K562 (cell line): Measurements from ENCODE around the gene THAP9. TPM values are rescaled to one million over a fixed set of nuclear protein-coding genes. Genes with fewer than 3 reads are reported as not detected.

Source experiments
- EHMT2 ChIP-seq: fragments of 450-650 bp; IDR thresholded peaks from 2 replicates; pipeline ENCODE4 v1.6.1; 2018; ENCODE audit warnings: antibody characterized with exemption
- ESRRA ChIP-seq: fragments of 450-650 bp; IDR thresholded peaks from 2 replicates; pipeline ENCODE4 v1.6.1; 2014; ENCODE audit warnings: low read depth, mild to moderate bottlenecking, moderate library complexity, borderline replicate concordance
- GATA2 ChIP-seq: sonication (generic); formaldehyde crosslinking; IDR thresholded peaks from 2 replicates; pipeline ENCODE4 v1.4.0; 2020; ENCODE audit warnings: mild to moderate bottlenecking, missing genetic modification reagents
- KDM4B ChIP-seq, 2 experiments: fragments of 450-650 bp in 1 of 2; sonication (generic) in 1 of 2; IDR thresholded peaks; 2 replicates each; pipeline ENCODE4 v1.6.1; 2016 to 2017; ENCODE audit warnings: borderline replicate concordance in 2 of 2, antibody characterized with exemption in 1 of 2, low read depth in 1 of 2, mild to moderate bottlenecking in 1 of 2
- MBD2 ChIP-seq: sonication (generic); IDR thresholded peaks from 2 replicates; pipeline ENCODE4 v1.6.1; 2016; ENCODE audit warnings: low read depth, borderline replicate concordance
- MXI1 ChIP-seq: IDR thresholded peaks from 2 replicates; pipeline ENCODE4 v1.6.1; 2011; ENCODE audit warnings: low read depth, mild to moderate bottlenecking, improper control_type of control experiment, low read length
- MYC ChIP-seq, 2 experiments: fragments of 250-450 bp in 1 of 2; sonication (Bioruptor Pico) in 1 of 2; IDR thresholded peaks; 2 replicates each; pipeline versions ENCODE4 v1.5.1 to v1.6.1; 2012 to 2021; ENCODE audit warnings: low read depth in 2 of 2, borderline replicate concordance in 1 of 2, improper control_type of control experiment in 1 of 2, low read length in 1 of 2, mild to moderate bottlenecking in 1 of 2, moderate library complexity in 1 of 2
- POLR2B ChIP-seq: fragments of 450-650 bp; IDR thresholded peaks from 2 replicates; pipeline ENCODE4 v1.6.1; 2018; ENCODE audit warnings: low read depth; ENCODE audit not compliant: partially characterized antibody
- YY1 ChIP-seq, 3 experiments: IDR thresholded peaks; 2 replicates each; pipeline ENCODE4 v1.6.1; 2011; ENCODE audit warnings: low read length in 2 of 3, mild to moderate bottlenecking in 2 of 3, moderate library complexity in 2 of 3, borderline replicate concordance in 1 of 3, control low read depth in 1 of 3, low read depth in 1 of 3; ENCODE audit not compliant: insufficient read depth in 3 of 3, insufficient replicate concordance in 2 of 3, control insufficient read depth in 1 of 3, insufficient read length in 1 of 3; ENCODE audit errors: extremely low read depth in 1 of 3
- ZNF699 ChIP-seq: fragments of 250-450 bp; sonication (Bioruptor Pico); IDR thresholded peaks from 2 replicates; pipeline ENCODE4 v1.8.0; 2021; ENCODE audit warnings: mild to moderate bottlenecking, moderate library complexity; ENCODE audit not compliant: insufficient replicate concordance
- ZNF707 ChIP-seq: fragments of 250-450 bp; sonication (Bioruptor Pico); conservative IDR thresholded peaks from 2 replicates; pipeline ENCODE4 v1.8.0; 2022; ENCODE audit warnings: inconsistent platforms, mild to moderate bottlenecking, moderate library complexity
- polyA plus RNA-seq, 8 experiments: library from polyadenylated mRNA; depleted of rRNA in 4 of 8; stranded (reverse) in 5 of 8; unstranded in 3 of 8; fragments of >200 nt; fragmentation: Nextera tagmentation in 2 of 8; fragmentation: Illumina TruSeq in 1 of 8; extraction: Ambion mirVana in 2 of 8; extraction: Trizol in 1 of 8; gene quantifications; 2 replicates each; pipeline versions ENCODE4 v1.2.1 to v1.2.3, GENCODE V29; 2011 to 2014; ENCODE audit warnings: inconsistent platforms in 1 of 8, missing spikeins in 1 of 8
- total RNA-seq, 7 experiments: library from RNA; depleted of rRNA in 6 of 7; stranded (reverse); fragments of >200 nt in 6 of 7; fragmentation: Illumina TruSeq in 2 of 7; extraction: Trizol in 2 of 7; gene quantifications; 2 replicates each; pipeline versions ENCODE4 v1.2.1 to v1.2.3, GENCODE V29; 2011 to 2021; ENCODE audit warnings: low replicate concordance in 1 of 7
- TF ChIP-seq, protein P1 (sequence below), 3 experiments: fragments of 200-800 bp in 1 of 3; fragments of 250-450 bp in 1 of 3; fragments of 450-650 bp in 1 of 3; sonication (Bioruptor Pico) in 1 of 3; sonication (Bioruptor generic) in 1 of 3; formaldehyde crosslinking in 1 of 3; IDR thresholded peaks; 2 replicates each; pipeline versions ENCODE4 v1.6.1 to v1.8.0; 2016 to 2022; ENCODE audit warnings: mild to moderate bottlenecking in 2 of 3, missing genetic modification characterization in 2 of 3, missing compliant biosample characterization in 1 of 3, moderate library complexity in 1 of 3
- TF ChIP-seq, protein P2 (sequence below): fragments of 450-650 bp; IDR thresholded peaks from 2 replicates; pipeline ENCODE4 v1.6.1; 2016; ENCODE audit warnings: antibody characterized with exemption
- TF ChIP-seq, protein P3 (sequence below): sonication (generic); formaldehyde crosslinking; IDR thresholded peaks from 2 replicates; pipeline ENCODE4 v1.8.0; 2023; ENCODE audit warnings: mild to moderate bottlenecking, missing genetic modification reagents

THAP9 gene
- total and polyA plus RNA-seq, 9 of the 15 experiments (the other 6 are each of a cell fraction or from before 2014, with no cell fraction given): 3.4 to 7.0 (median 5.4) TPM

DNA sequence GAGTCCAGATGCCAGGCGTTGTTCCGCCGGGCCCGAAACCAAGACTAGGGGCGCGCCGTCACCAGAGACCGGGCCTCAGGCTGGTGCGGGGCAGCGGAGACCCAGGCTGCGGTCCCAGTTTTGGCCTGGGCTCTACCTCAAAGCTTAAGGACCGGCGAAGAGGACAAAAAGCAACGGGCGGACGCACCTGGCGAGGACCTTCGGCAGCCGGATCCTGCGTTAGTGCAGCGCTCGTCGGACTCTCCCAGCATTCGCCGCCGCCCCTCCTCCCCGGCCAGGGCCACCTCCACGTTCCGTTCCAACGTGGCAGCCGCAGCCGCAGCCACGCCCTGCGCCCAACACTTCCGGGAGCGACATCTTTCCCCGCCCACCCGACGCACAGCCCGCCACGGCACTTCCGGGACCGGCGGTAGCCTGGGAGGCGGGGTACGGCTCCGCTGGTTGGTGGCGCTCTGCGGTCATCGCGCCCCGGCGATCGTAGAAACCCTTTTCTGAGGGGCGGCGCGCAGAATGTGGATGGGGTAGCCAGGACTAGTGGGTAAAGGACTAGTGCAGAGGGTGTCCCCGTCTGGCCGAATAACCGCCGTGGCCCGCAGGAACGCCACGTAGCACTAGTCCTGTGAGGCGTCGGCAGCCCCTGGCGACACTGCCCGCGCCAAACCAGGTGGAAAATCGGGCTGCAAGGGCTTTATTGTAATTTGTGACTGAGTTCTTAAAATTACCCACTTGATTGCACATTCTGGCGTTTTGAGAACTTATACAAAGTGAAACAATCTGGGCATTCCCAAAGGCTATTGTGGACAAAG lies 9.4 kb upstream of the THAP9 start, which contains the start of gene SEC31A (continued):
- peak; percentile 97 for TF ChIP-seq MYC (IDR thresholded peaks at IDR 0.05; ENCODE audit: low read depth, low read length)
- no peak for TF ChIP-seq MYC (CRISPR knock-in tag; IDR thresholded peaks at IDR 0.05; ENCODE audit: borderline replicate concordance, low read depth)
- TF ChIP-seq, protein P1, sequence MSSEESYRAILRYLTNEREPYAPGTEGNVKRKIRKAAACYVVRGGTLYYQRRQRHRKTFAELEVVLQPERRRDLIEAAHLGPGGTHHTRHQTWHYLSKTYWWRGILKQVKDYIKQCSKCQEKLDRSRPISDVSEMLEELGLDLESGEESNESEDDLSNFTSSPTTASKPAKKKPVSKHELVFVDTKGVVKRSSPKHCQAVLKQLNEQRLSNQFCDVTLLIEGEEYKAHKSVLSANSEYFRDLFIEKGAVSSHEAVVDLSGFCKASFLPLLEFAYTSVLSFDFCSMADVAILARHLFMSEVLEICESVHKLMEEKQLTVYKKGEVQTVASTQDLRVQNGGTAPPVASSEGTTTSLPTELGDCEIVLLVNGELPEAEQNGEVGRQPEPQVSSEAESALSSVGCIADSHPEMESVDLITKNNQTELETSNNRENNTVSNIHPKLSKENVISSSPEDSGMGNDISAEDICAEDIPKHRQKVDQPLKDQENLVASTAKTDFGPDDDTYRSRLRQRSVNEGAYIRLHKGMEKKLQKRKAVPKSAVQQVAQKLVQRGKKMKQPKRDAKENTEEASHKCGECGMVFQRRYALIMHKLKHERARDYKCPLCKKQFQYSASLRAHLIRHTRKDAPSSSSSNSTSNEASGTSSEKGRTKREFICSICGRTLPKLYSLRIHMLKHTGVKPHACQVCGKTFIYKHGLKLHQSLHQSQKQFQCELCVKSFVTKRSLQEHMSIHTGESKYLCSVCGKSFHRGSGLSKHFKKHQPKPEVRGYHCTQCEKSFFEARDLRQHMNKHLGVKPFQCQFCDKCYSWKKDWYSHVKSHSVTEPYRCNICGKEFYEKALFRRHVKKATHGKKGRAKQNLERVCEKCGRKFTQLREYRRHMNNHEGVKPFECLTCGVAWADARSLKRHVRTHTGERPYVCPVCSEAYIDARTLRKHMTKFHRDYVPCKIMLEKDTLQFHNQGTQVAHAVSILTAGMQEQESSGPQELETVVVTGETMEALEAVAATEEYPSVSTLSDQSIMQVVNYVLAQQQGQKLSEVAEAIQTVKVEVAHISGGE (CRISPR knock-in tag; IDR thresholded peaks at IDR 0.05): peak in 1 of 3 experiments; percentile 87; a peak in 2 of 6 replicates
- TF ChIP-seq, protein P2, sequence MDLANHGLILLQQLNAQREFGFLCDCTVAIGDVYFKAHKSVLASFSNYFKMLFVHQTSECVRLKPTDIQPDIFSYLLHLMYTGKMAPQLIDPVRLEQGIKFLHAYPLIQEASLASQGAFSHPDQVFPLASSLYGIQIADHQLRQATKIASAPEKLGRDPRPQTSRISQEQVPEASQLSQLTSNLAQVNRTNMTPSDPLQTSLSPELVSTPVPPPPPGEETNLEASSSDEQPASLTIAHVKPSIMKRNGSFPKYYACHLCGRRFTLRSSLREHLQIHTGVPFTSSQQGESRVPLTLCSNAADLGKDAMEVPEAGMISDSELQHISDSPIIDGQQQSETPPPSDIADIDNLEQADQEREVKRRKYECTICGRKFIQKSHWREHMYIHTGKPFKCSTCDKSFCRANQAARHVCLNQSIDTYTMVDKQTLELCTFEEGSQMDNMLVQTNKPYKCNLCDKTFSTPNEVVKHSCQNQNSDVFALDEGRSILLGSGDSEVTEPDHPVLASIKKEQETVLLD: peak; percentile 76
- no peak for TF ChIP-seq ZNF699 (CRISPR knock-in tag)
- TF ChIP-seq POLR2B: peak; percentile 85
- TF ChIP-seq GATA2 (CRISPR knock-in tag): no peak
- peak; percentile 90 for TF ChIP-seq MXI1
- peak in 1 of 2 experiments; percentile 90; a peak in 2 of 4 replicates for TF ChIP-seq KDM4B (IDR thresholded peaks at IDR 0.05; ENCODE audit: borderline replicate concordance in 2 of 2, low read depth in 1 of 2)
- TF ChIP-seq, protein P3, sequence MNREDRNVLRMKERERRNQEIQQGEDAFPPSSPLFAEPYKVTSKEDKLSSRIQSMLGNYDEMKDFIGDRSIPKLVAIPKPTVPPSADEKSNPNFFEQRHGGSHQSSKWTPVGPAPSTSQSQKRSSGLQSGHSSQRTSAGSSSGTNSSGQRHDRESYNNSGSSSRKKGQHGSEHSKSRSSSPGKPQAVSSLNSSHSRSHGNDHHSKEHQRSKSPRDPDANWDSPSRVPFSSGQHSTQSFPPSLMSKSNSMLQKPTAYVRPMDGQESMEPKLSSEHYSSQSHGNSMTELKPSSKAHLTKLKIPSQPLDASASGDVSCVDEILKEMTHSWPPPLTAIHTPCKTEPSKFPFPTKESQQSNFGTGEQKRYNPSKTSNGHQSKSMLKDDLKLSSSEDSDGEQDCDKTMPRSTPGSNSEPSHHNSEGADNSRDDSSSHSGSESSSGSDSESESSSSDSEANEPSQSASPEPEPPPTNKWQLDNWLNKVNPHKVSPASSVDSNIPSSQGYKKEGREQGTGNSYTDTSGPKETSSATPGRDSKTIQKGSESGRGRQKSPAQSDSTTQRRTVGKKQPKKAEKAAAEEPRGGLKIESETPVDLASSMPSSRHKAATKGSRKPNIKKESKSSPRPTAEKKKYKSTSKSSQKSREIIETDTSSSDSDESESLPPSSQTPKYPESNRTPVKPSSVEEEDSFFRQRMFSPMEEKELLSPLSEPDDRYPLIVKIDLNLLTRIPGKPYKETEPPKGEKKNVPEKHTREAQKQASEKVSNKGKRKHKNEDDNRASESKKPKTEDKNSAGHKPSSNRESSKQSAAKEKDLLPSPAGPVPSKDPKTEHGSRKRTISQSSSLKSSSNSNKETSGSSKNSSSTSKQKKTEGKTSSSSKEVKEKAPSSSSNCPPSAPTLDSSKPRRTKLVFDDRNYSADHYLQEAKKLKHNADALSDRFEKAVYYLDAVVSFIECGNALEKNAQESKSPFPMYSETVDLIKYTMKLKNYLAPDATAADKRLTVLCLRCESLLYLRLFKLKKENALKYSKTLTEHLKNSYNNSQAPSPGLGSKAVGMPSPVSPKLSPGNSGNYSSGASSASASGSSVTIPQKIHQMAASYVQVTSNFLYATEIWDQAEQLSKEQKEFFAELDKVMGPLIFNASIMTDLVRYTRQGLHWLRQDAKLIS: peak; percentile 91; the same call in 1 of the 2 replicates
- TF ChIP-seq ZNF707 (CRISPR knock-in tag): no peak
- no peak for TF ChIP-seq EHMT2
- peak; percentile 88; the same call in 1 of the 2 replicates for TF ChIP-seq ESRRA
- TF ChIP-seq YY1 (IDR thresholded peaks at IDR 0.05; ENCODE audit: borderline replicate concordance in 1 of 3, control insufficient read depth in 1 of 3, extremely low read depth in 1 of 3, insufficient read depth in 3 of 3, insufficient read length in 1 of 3, insufficient replicate concordance in 2 of 3, low read depth in 1 of 3, low read length in 2 of 3): peak in 2 of 3 experiments; percentile 87 to 89
- TF ChIP-seq MBD2: peak; percentile 55; the same call in 1 of the 2 replicates
